Stimulated activated CD8-positive, alpha-beta memory T cell treated with anti-CD3 and anti-CD28 coated beads, Interleukin-2, amount 100 ng/mL, for 1 hour (primary cell): ENCODE measurements around the gene MRPL53.
"Not testable (repeated sequence)": the region's sequence is repeated elsewhere in the genome, so short reads cannot be mapped to it uniquely, and the experiment has no call there.

Experiments
- DNase-seq, 2 donors: peaks; one replicate each; pipeline ENCODE4 v3.0.0-alpha.2; 2020; ENCODE audit warnings: low read depth in 2 of 2

The MRPL53 gene

GRCh38 chr2:74482801-74483674 is 10.6 kb upstream of the MRPL53 start, which contains the start of the genes CCDC142 and TTC31:
CCDC142 (minus strand) TSS chr2:74482998; CDS start chr2:74482837, 161 bp downstream.
TTC31 (plus strand) TSS chr2:74483081; CDS start chr2:74483096, 15 bp downstream.
- peak; percentile 82 to 88 for DNase-seq

GRCh38 chr2:74481961-74482800 is 9.7 kb upstream of the MRPL53 start:
- no peak for DNase-seq

GRCh38 chr2:74481431-74481830 is 9.0 kb upstream of the MRPL53 start:
- DNase-seq, result no peak

- no peak for DNase-seq
These were observed 2.4 kb upstream of the MRPL53 start for GRCh38 chr2:74474899-74475298.

GRCh38 chr2:74474481-74474880 is 2.0 kb upstream of the MRPL53 start:
- DNase-seq, result no peak

- DNase-seq, result no peak
These were observed 422 bp upstream of the MRPL53 start for GRCh38 chr2:74472945-74473258.

- no peak for DNase-seq
These were observed 981 bp downstream of the MRPL53 start for GRCh38 chr2:74471332-74472065.

GRCh38 chr2:74470742-74471141 is 1.7 kb downstream of the MRPL53 start:
- DNase-seq, result not testable (repeated sequence)

GRCh38 chr2:74464406-74464805 is 8.1 kb downstream of the MRPL53 start:
- DNase-seq, result no peak

GRCh38 chr2:74462786-74463105 is 9.7 kb downstream of the MRPL53 start:
- no peak for DNase-seq

GRCh38 chr2:74462054-74462785 is 10.3 kb downstream of the MRPL53 start:
- no peak for DNase-seq

- no peak for DNase-seq
These were observed 11.1 kb downstream of the MRPL53 start for GRCh38 chr2:74461187-74462053.

GRCh38 chr2:74460187-74460586 is 12.3 kb downstream of the MRPL53 start:
- DNase-seq, result not testable (repeated sequence)

- DNase-seq, result not testable (repeated sequence)
These were observed 12.9 kb downstream of the MRPL53 start for GRCh38 chr2:74459503-74460118.

GRCh38 chr2:74458938-74459363 is 13.5 kb downstream of the MRPL53 start:
- DNase-seq, result no peak

- DNase-seq, result peak; percentile 95 to 97
These were observed 14.1 kb downstream of the MRPL53 start, which contains the start of gene WBP1 for GRCh38 chr2:74458132-74458937. WBP1 (plus strand) TSS chr2:74458438; CDS start chr2:74458603, 165 bp downstream.

- DNase-seq, result peak; percentile 66 to 70
These were observed 14.8 kb downstream of the MRPL53 start for GRCh38 chr2:74457549-74458131.

- DNase-seq, result no peak
These were observed 15.3 kb downstream of the MRPL53 start for GRCh38 chr2:74457129-74457548.
